ENCODE measurements around the gene CACUL1.
"Not testable (repeated sequence)": the region's sequence is repeated elsewhere in the genome, so short reads cannot be mapped to it uniquely, and the experiment has no call there.

CACUL1 gene

GRCh38 chr10:118658168-118658567 is 96.6 kb downstream of the CACUL1 start:
- not testable (repeated sequence) for H3K36me3 ChIP-seq (ENCODE audit: control insufficient read depth, insufficient read depth, low read length); H3K9ac ChIP-seq (ENCODE audit: low read depth, low read length); H3K9me3 ChIP-seq (ENCODE audit: control insufficient read depth, insufficient read depth, low read length); H3K4me3 ChIP-seq (ENCODE audit: low read depth, low read length); H3K4me1 ChIP-seq (ENCODE audit: control insufficient read depth, insufficient read depth, low read length); H3K27me3 ChIP-seq (ENCODE audit: control insufficient read depth, insufficient read depth, low read length)

GRCh38 chr10:118645294-118645693 is 109.5 kb downstream of the CACUL1 start:
- H3K36me3 ChIP-seq (ENCODE audit: control insufficient read depth, insufficient read depth, low read length); H3K27me3 ChIP-seq (ENCODE audit: control insufficient read depth, insufficient read depth, low read length): not testable (repeated sequence)

GRCh38 chr10:118642228-118642627 is 112.5 kb downstream of the CACUL1 start:
- Histone ChIP-seq H3K9me3 (ENCODE audit: control insufficient read depth, insufficient read depth, low read length) (peaks cover 4% of the 10 kb centered on the region), H3K27me3 (ENCODE audit: control insufficient read depth, insufficient read depth, low read length) (peaks cover 26% of the 10 kb centered on the region), H3K36me3 (ENCODE audit: control insufficient read depth, insufficient read depth, low read length) (no peaks in the 10 kb centered on the region), H3K4me3 (ENCODE audit: low read depth, low read length) (no peak overlapping the region), H3K4me1 (ENCODE audit: control insufficient read depth, insufficient read depth, low read length) (peaks cover 10% of the 10 kb centered on the region), H3K9ac (ENCODE audit: low read depth, low read length) (no peak overlapping the region)

More at GRCh38 chr10:118645294-118645693, 109.5 kb downstream of the CACUL1 start:
- H3K4me1 ChIP-seq (ENCODE audit: control insufficient read depth, insufficient read depth, low read length); H3K9me3 ChIP-seq (ENCODE audit: control insufficient read depth, insufficient read depth, low read length); H3K9ac ChIP-seq (ENCODE audit: low read depth, low read length); H3K4me3 ChIP-seq (ENCODE audit: low read depth, low read length): not testable (repeated sequence)

DNA sequence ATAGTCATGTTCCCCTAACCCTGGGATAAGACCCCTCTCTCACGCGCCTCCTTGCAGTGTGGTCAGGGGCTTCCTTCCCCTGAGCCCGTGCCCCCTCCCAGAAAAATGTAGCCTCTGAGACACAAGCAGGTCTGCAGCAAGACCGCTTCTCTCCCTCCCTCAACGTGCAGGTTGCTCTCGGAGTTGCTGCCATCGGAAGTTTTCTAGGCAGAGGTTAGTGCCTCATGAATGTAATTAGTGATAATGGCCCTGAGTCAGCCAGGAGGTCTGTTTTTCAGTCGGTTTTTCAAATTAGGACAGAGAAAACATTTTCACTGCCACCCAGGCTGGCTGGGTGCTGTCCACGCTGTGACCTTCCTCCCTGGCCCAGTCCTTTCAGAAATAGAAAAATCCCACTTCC is 116.1 kb downstream of the CACUL1 start:
- Histone ChIP-seq H3K9ac (ENCODE audit: low read depth, low read length) (no peak overlapping the region), H3K4me3 (ENCODE audit: low read depth, low read length) (no peak overlapping the region), H3K4me1 (ENCODE audit: control insufficient read depth, insufficient read depth, low read length) (peaks cover 13% of the 10 kb centered on the region), H3K27me3 (ENCODE audit: control insufficient read depth, insufficient read depth, low read length) (peaks cover 57% of the 10 kb centered on the region), H3K36me3 (ENCODE audit: control insufficient read depth, insufficient read depth, low read length) (no peaks in the 10 kb centered on the region), H3K9me3 (ENCODE audit: control insufficient read depth, insufficient read depth, low read length) (peaks cover 4% of the 10 kb centered on the region)

GRCh38 chr10:118635674-118636402 is 118.9 kb downstream of the CACUL1 start:
- H3K9me3 ChIP-seq (ENCODE audit: control insufficient read depth, insufficient read depth, low read length) = peaks cover 3% of the 10 kb centered on the region
- no peaks in the 10 kb centered on the region for H3K36me3 ChIP-seq (ENCODE audit: control insufficient read depth, insufficient read depth, low read length)
- H3K4me3 ChIP-seq (ENCODE audit: low read depth, low read length) = no peak overlapping the region
- peaks cover 70% of the 10 kb centered on the region for H3K27me3 ChIP-seq (ENCODE audit: control insufficient read depth, insufficient read depth, low read length)
- no peak overlapping the region for H3K9ac ChIP-seq (ENCODE audit: low read depth, low read length)
- H3K4me1 ChIP-seq (ENCODE audit: control insufficient read depth, insufficient read depth, low read length) = peaks cover 16% of the 10 kb centered on the region

- no peak overlapping the region for H3K4me3 ChIP-seq (ENCODE audit: low read depth, low read length)
- H3K9ac ChIP-seq (ENCODE audit: low read depth, low read length) = no peak overlapping the region
- no peaks in the 10 kb centered on the region for H3K36me3 ChIP-seq (ENCODE audit: control insufficient read depth, insufficient read depth, low read length)
- peaks cover 65% of the 10 kb centered on the region for H3K27me3 ChIP-seq (ENCODE audit: control insufficient read depth, insufficient read depth, low read length)
- H3K4me1 ChIP-seq (ENCODE audit: control insufficient read depth, insufficient read depth, low read length) = peaks cover 11% of the 10 kb centered on the region
- H3K9me3 ChIP-seq (ENCODE audit: control insufficient read depth, insufficient read depth, low read length) = no peaks in the 10 kb centered on the region
Observed at GRCh38 chr10:118633786-118634185, 121.0 kb downstream of the CACUL1 start.

GRCh38 chr10:118629211-118629610 is 125.6 kb downstream of the CACUL1 start:
- H3K27me3 ChIP-seq (ENCODE audit: control insufficient read depth, insufficient read depth, low read length) = peaks cover 24% of the 10 kb centered on the region
- H3K4me3 ChIP-seq (ENCODE audit: low read depth, low read length) = no peak overlapping the region
- H3K4me1 ChIP-seq (ENCODE audit: control insufficient read depth, insufficient read depth, low read length) = peaks cover 10% of the 10 kb centered on the region
- H3K9me3 ChIP-seq (ENCODE audit: control insufficient read depth, insufficient read depth, low read length) = no peaks in the 10 kb centered on the region
- H3K36me3 ChIP-seq (ENCODE audit: control insufficient read depth, insufficient read depth, low read length) = no peaks in the 10 kb centered on the region
- H3K9ac ChIP-seq (ENCODE audit: low read depth, low read length) = no peak overlapping the region

DNA sequence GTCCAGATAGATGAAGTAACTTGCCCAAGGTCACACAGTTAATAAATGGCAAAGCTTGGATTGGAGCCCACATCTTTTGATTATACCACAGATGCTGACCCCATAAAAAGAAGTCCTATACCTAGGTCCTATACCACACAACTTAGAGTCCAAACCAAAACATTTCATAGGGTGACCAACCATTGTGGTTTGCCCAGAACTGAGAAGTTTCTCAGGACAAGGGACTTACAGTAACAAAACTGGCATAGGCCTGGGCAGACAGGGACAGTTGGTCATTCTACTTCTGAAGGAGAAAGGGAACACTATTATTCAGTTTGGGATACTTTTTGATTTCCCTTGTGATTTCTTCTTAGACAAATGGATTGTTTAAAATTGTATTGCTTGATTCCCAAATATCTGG is 126.4 kb downstream of the CACUL1 start:
- H3K9ac ChIP-seq (ENCODE audit: low read depth, low read length) = no peak overlapping the region
- peaks cover 10% of the 10 kb centered on the region for H3K4me1 ChIP-seq (ENCODE audit: control insufficient read depth, insufficient read depth, low read length)
- H3K27me3 ChIP-seq (ENCODE audit: control insufficient read depth, insufficient read depth, low read length) = peaks cover 16% of the 10 kb centered on the region
- H3K36me3 ChIP-seq (ENCODE audit: control insufficient read depth, insufficient read depth, low read length) = no peaks in the 10 kb centered on the region
- H3K9me3 ChIP-seq (ENCODE audit: control insufficient read depth, insufficient read depth, low read length) = no peaks in the 10 kb centered on the region
- H3K4me3 ChIP-seq (ENCODE audit: low read depth, low read length) = no peak overlapping the region

DNA sequence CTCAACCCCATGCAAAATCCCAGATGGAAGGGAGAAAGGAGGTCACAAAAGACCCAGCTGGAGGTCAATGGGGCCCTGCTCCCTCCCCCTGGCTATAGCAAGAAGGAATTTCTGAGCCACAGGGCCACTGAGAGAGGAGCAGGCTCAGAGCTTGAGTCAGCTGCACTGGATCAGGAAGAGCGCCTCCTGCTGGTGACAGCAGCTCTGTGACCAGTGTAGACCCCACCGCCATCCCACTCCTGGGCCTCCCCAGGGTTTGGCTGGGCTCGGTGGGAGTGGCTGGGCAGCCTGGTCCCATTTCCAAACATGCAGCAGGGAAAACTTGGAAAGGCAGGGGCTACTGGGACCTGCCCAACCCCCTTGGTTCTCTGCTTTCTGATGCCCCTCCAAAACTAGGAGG is 127.8 kb downstream of the CACUL1 start:
- H3K36me3 ChIP-seq (ENCODE audit: control insufficient read depth, insufficient read depth, low read length) = no peaks in the 10 kb centered on the region
- peaks cover 10% of the 10 kb centered on the region for H3K4me1 ChIP-seq (ENCODE audit: control insufficient read depth, insufficient read depth, low read length)
- no peak overlapping the region for H3K4me3 ChIP-seq (ENCODE audit: low read depth, low read length)

More for the DNA sequence above, 127.8 kb downstream of the CACUL1 start:
- peaks cover 5% of the 10 kb centered on the region for H3K27me3 ChIP-seq (ENCODE audit: control insufficient read depth, insufficient read depth, low read length)
- no peak overlapping the region for H3K9ac ChIP-seq (ENCODE audit: low read depth, low read length)
- H3K9me3 ChIP-seq (ENCODE audit: control insufficient read depth, insufficient read depth, low read length) = no peaks in the 10 kb centered on the region
